HG02759 (cell line): Measurements from ENCODE around the gene PLEKHM1.
"Not testable (repeated sequence)": the region's sequence is repeated elsewhere in the genome, so short reads cannot be mapped to it uniquely, and the experiment has no call there.

Source experiments
- ATAC-seq: cut with Tn5 transposase; IDR thresholded peaks from one replicate; pipeline ENCODE4 v1.9.1; 2021; ENCODE audit warnings: mild to moderate bottlenecking, moderate library complexity; ENCODE audit not compliant: unreplicated experiment

PLEKHM1 gene

GRCh38 chr17:45468293-45469203 is 22.0 kb downstream of the PLEKHM1 start:
- not testable (repeated sequence) for ATAC-seq

GRCh38 chr17:45461524-45462327 is 28.8 kb downstream of the PLEKHM1 start:
- ATAC-seq: peak; percentile 91

- not testable (repeated sequence) for ATAC-seq
These were observed 30.1 kb downstream of the PLEKHM1 start for GRCh38 chr17:45460422-45460821.

GRCh38 chr17:45454341-45454740 is 36.2 kb downstream of the PLEKHM1 start:
- ATAC-seq: not testable (repeated sequence)

- not testable (repeated sequence) for ATAC-seq
These were observed 36.8 kb downstream of the PLEKHM1 start for GRCh38 chr17:45453731-45454130.

- not testable (repeated sequence) for ATAC-seq
These were observed 37.3 kb downstream of the PLEKHM1 start for GRCh38 chr17:45453225-45453534.

GRCh38 chr17:45452329-45453224 is 37.9 kb downstream of the PLEKHM1 start:
- peak; percentile 44 for ATAC-seq

- peak; percentile 60 for ATAC-seq
These were observed 38.9 kb downstream of the PLEKHM1 start for GRCh38 chr17:45451660-45452059.

- ATAC-seq: no peak
These were observed 39.4 kb downstream of the PLEKHM1 start for GRCh38 chr17:45451131-45451530.

- ATAC-seq: not testable (repeated sequence)
These were observed 40.7 kb downstream of the PLEKHM1 start for GRCh38 chr17:45449708-45450329.

GRCh38 chr17:45449260-45449659 is 41.3 kb downstream of the PLEKHM1 start:
- ATAC-seq: not testable (repeated sequence)

- ATAC-seq: not testable (repeated sequence)
These were observed 42.0 kb downstream of the PLEKHM1 start for GRCh38 chr17:45448483-45448882.

- not testable (repeated sequence) for ATAC-seq
These were observed 42.5 kb downstream of the PLEKHM1 start for GRCh38 chr17:45448066-45448465.

GRCh38 chr17:45447650-45448049 is 42.9 kb downstream of the PLEKHM1 start:
- not testable (repeated sequence) for ATAC-seq

- not testable (repeated sequence) for ATAC-seq
These were observed 43.5 kb downstream of the PLEKHM1 start for GRCh38 chr17:45446872-45447625.

GRCh38 chr17:45445901-45446743 is 44.4 kb downstream of the PLEKHM1 start:
- ATAC-seq: not testable (repeated sequence)

- not testable (repeated sequence) for ATAC-seq
These were observed 45.4 kb downstream of the PLEKHM1 start for GRCh38 chr17:45444856-45445820.
